Stimulated activated CD8-positive, alpha-beta memory T cell treated with anti-CD3 and anti-CD28 coated beads, Interleukin-15, amount 100 ng/mL, for 1 hour (primary cell): Measurements from ENCODE around the gene LEKR1.
"Not testable (repeated sequence)": the region's sequence is repeated elsewhere in the genome, so short reads cannot be mapped to it uniquely, and the experiment has no call there.

Source experiments
- DNase-seq: peaks from one replicate; pipeline ENCODE4 v3.0.0-alpha.2; 2020; ENCODE audit warnings: low read depth

LEKR1 gene

GRCh38 chr3:156806698-156807097, 19.5 kb upstream of the LEKR1 start:
- no peak for DNase-seq

GRCh38 chr3:156808025-156808424, 18.1 kb upstream of the LEKR1 start:
- no peak for DNase-seq

GRCh38 chr3:156811089-156811862, 14.9 kb upstream of the LEKR1 start:
- DNase-seq: no peak

- DNase-seq: no peak
Observed at GRCh38 chr3:156812521-156813335, 13.4 kb upstream of the LEKR1 start.

GRCh38 chr3:156814295-156814694, 11.9 kb upstream of the LEKR1 start:
- no peak for DNase-seq

- DNase-seq: no peak
Observed at GRCh38 chr3:156816091-156816793, 9.9 kb upstream of the LEKR1 start.

GRCh38 chr3:156816794-156817645, 9.1 kb upstream of the LEKR1 start:
- DNase-seq: peak; percentile 57

GRCh38 chr3:156817646-156818272, 8.4 kb upstream of the LEKR1 start:
- no peak for DNase-seq

GRCh38 chr3:156818273-156818651, 7.9 kb upstream of the LEKR1 start:
- no peak for DNase-seq

GRCh38 chr3:156818890-156819289, 7.3 kb upstream of the LEKR1 start:
- DNase-seq: no peak

- no peak for DNase-seq
Observed at GRCh38 chr3:156819842-156820691, 6.1 kb upstream of the LEKR1 start.

GRCh38 chr3:156820692-156821080, 5.5 kb upstream of the LEKR1 start:
- DNase-seq: no peak

- DNase-seq: not testable (repeated sequence)
Observed at GRCh38 chr3:156822626-156823260, 3.4 kb upstream of the LEKR1 start.

GRCh38 chr3:156825795-156826143, 384 bp upstream of the LEKR1 start:
- DNase-seq: no peak

- DNase-seq: no peak
Observed at GRCh38 chr3:156826896-156827882, 1.0 kb downstream of the LEKR1 start.

GRCh38 chr3:156831006-156831405, 4.9 kb downstream of the LEKR1 start:
- DNase-seq: no peak

- no peak for DNase-seq
Observed at GRCh38 chr3:156834435-156834834, 8.3 kb downstream of the LEKR1 start.

- DNase-seq: no peak
Observed at GRCh38 chr3:156834962-156835535, 8.9 kb downstream of the LEKR1 start.
